ENCODE measurements around the gene STT3A.
"Not testable (repeated sequence)": the region's sequence is repeated elsewhere in the genome, so short reads cannot be mapped to it uniquely, and the experiment has no call there.

The STT3A gene

DNA sequence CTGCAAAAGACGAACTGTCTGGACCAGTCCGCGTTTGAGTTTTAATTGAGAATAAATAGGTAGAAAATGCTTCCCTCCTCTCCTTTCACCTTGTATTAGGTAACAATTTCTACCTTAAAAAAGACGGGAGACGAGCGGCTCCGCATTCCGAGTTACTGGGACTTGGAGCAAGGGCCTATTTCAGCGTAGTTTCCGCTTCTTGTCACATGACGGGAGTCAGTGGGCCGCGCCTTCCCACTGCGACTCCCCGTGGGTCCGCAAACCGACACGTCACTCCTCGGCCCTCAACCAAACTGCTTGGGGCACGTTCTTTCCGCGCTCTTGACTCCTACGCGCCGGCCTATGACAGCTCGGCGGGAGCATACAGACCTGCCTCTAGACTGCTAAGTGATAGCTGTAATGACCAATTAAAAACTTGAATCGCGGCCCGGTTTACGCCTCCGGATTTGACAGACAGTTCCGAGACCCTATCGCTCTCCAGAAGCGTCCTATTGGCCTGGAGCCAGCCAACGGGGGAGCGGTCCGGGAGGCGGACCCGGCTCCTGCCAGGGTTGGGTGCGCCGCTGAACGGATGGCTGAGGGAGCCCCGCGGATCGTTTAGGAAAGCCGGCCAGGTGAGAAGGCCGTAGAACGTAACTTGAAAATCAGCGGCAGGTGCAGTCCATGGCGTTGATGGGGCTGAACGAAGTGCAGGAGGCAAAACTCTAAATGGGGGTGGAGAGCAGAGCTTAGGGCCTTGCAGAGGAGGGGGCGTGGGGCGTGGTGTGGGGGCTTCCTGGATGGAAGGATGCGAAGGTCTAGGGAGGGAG lies at the start of gene STT3A:
Gene STT3A, plus strand, starts transcription at position 548 of the 809 bp plus-strand sequence. CDS start 3,064 bp downstream, outside the sequence.
- DNase-seq (ENCODE audit: low spot score): peak; percentile 98

DNA sequence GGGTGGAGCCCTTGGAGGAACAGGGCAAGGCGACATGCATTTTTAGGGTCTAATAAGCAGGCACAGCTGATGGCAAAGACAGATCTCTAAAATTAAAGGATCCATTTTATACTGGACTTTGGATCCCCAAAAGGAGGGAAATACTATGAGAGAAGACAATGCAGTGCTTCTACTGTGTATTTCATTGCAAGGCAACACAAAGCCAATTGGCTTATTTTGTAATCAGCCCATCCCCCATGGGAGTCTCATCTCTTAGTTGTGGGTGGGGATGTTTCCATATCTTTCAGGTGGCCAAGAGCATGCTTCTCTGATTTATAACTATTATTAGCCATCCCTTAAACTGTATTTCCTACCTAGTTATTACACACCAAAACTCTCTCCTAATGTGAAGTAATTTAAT lies 41.9 kb upstream of the STT3A start:
- no peak for DNase-seq (ENCODE audit: low spot score)

DNA sequence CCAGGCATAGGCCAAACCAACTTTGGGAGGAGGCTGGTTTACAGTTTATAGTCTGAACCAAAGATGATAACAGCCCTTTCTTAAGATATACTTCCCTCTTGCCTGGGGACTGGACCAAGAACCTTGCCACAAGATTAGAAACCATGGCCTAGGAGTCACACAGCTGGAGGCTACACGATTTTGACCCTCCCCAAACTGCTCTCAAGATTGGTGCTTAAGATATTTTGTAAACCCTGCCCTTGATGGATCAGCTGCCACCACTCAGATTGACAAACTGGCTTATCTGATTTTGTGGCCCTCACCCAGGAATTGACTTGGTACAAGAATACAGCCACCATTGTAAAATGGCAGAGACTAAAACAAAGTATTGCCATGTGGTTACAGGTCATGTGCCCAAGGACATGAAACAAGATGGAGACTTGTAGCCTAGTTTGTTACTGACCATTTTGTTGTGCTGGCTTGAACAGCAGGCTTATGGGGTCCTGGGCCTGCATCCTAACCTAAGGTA lies 40.8 kb upstream of the STT3A start:
- no peak for DNase-seq (ENCODE audit: low spot score)

DNA sequence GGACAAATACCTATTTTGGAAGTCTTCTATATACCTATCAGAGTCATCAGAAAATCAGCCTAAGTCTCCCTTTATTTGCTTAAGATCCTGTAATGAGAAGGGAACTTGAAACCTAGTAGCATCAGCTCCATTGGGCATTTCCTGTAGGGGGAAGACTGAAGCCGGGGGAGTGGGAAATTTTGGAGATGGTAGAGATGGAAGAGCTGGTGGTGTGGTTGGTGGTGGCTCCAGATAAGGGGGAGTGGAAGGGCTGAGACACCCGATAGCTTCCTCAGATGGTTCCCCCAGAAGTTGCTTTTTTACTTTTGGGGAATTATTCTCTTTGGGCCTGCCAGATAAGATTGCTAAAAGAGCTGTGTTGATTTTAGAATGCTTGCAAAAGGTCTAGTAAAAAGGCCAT lies 39.7 kb upstream of the STT3A start:
- DNase-seq (ENCODE audit: low spot score): no peak

DNA sequence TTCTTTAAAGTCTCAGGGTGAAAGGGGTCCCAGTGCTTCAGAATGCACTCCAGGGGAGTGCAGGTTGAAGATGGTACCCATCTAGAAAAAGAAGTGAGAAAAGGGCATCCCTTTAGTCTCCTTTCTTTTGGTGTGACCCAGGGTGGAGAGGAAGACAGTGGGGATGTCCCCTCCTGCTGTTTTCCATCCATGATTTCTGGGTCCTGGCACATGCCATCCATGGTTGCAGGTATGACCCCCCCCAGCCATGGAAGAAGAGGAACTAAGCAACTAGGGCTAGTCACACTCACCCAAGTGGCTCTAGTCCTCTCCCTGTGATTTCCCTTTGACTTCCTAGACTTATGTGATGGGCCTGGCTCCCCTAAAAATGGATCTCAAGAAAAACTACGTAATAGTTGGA lies 39.3 kb upstream of the STT3A start:
- no peak for DNase-seq (ENCODE audit: low spot score)

DNA sequence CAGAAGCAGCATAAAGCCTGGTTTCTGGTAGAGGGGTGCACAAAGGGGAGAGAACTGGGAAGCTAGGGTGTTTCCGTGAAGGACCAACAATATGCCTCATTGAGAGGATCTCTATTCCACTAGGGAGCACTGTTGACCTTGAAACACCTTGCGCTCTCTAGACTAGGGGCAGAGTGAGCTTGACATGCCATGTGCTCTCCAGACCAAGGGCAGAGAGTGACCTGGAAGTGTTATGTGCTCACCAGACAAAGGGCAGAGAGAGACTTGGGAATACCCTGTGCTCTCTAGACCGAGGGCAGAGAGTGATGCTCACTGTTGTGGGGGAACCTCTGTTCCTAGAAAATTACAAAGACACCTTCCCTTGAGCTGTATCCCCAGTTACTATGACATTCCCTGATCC lies 38.6 kb upstream of the STT3A start:
- DNase-seq (ENCODE audit: low spot score): no peak

DNA sequence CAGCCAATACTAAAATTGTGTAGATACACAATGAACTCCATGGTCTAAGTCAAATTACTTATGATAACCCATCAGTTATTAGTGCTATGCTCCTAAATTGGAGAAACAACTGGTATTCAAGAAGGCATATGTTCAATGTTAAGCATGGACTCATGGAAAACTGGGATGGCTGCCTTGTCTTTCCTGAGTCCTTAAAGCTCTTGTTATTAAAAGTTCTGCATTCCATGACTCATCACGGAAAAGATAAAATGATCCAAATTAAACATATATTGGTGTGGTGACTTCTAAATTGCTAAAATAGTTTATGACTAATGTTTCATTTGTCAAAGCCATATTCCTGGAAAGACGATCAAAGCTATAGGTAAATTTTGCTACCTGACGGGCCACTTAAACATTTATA lies 32.8 kb upstream of the STT3A start:
- no peak for DNase-seq (ENCODE audit: low spot score)

DNA sequence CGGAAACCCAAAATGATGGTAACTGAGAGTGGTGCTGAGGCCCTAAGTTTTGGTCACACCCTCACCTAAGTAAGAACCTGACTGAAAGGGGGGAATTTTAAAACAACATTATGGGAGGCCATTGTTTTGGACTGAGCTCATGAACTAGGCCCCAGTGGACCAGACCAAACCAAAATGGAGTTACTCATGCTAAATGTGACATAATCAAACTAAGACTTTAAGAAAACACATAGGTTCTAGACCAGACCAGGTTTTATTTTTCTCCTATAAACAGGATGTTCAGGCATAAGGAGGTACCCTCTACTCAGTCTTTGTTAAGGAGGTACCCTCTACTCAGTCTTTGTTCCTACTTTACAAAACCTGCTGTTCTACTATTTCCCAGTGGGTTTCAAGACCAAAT lies 30.7 kb upstream of the STT3A start:
- DNase-seq (ENCODE audit: low spot score): no peak

DNA sequence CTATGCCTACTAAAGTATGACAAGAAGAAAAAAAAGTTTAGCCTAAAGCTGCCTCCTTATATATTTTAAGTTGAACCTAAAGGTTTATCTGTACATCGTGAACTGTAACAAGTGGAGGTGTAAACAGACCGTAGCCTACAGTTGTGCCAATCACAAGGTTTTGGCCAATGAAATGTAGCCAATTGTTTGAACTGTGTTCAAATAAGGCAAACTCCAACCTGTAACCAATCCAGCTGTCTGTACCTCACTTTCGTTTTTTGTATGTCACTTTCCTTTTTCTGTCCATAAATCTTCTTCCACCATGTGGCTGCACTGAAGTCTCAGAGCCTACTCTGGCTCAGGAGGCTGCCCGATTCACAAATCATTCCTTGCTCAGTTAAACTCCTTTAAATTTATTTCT lies 30.2 kb upstream of the STT3A start:
- no peak for DNase-seq (ENCODE audit: low spot score)

DNA sequence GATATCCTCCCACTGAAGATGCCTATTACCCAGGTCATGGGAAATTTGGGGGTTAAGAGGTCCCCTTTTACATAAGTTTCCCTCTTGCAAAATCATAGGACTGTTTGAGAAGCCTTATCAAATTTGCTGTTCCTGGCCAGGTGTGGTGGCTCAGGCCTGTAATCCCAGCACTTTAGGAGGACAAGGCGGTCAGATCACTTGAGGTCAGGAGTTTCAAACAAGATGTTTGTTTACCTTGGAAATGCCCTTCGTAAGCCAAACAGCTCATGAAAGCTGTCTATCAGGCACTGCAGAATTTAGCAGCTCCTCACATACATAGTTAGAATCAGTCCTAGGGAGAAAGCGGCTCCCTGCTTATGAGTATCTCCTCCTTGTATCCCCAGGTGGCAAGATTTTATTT lies 28.3 kb upstream of the STT3A start:
- DNase-seq (ENCODE audit: low spot score): no peak

DNA sequence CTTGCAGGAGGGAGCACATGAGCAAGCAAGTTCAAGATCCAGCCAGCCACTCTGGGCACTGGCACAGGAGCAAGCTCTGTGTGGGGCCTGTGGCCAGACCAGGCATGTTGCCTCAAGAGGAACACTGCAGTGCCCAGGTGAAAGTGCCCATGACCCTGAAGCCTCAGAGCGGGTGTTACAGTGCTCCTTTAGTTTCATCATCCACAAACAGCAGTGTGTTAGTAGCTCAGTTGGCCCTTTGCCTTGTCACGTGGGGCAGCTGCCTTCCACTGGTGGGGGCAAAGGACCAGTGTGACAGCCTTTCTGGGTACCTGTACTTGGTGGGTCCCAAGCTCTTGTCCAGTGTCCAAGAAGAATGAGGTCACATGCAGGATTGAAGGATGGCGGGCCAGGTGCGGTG lies 26.4 kb upstream of the STT3A start:
- DNase-seq (ENCODE audit: low spot score): no peak

DNA sequence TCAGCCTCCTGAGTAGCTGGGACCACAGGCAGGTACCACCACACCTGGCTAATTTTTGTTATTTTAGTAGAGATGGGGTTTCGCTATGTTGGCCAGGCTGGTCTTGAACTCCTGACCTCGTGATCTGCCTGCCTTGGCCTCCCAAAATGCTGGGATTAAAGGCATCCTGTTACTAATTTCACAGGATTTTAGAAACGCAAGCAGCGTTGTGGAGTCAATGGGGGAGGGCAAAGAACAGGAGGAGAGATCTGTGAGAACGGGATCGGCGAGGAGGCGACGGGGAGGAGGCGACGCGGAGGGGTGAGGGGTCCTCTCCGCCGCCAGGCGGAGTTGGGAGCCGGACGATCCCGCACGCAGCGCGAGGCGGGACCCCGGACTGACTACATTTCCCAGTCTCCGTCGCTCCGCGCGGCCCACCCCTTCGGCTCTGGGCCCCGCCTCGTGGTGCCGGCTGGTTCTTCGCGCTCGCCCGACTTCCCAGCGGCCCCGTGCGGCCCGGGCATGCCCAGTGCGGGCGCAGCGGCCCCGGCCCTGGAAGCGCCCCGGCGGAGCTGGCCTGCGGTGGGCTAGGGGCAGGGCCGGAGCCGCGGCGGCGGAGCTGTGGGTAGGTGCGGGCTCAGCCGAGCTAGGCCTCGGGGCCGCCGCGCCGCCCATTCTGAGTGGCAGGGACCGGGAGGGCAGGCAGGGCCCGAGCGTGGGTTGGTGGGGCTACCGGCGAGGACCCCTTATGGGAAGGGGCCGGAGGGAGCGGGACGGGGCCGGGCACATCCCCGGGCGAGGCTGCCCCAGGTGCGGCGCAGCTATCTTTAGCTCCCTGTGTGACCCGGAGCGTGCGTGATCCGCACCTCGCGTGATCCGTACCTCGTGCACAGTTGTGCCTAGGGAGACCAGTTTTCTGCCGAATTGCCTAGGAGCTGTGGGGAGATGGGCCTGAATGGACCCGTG lies 23.4 kb upstream of the STT3A start, which contains the start of gene EI24:
Gene EI24, plus strand, starts transcription at position 508 of the 945 bp plus-strand sequence. CDS start 3,051 bp downstream, outside the sequence.
- DNase-seq (ENCODE audit: low spot score): peak; percentile 96

DNA sequence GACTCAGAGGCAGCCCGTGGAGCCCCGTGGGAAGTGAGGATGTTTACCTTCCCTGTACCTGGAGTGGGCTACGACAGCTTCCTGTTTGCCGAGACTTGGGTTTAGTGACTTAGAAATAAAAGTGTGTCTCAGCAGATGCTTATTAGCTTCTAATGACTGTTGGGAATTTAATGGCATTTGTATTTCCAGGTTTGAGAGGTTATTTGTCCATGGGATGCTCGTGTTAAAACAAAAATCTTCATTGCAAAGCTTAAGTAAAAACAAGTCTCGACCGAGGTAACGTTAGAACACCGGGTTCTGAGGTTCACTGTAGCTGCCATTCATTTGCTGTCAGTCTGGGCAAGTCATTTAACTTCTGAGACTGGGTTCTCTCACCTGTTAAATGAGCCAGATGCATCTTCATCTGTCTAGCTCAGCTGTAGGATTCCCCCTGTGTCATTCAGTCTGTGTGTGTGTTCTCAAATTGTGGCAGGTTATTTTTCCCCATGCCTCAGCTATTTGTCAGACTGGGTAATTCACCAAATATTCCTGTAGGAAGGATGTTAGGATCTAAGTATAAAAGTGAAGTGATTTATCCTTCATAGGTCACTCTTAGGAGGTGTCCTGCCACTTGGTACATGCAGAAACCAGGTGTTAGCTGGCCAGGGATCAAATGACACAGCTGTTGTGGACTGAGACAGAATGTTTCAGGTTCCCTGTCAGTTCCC lies 22.6 kb upstream of the STT3A start:
- no peak for DNase-seq (ENCODE audit: low spot score)

DNA sequence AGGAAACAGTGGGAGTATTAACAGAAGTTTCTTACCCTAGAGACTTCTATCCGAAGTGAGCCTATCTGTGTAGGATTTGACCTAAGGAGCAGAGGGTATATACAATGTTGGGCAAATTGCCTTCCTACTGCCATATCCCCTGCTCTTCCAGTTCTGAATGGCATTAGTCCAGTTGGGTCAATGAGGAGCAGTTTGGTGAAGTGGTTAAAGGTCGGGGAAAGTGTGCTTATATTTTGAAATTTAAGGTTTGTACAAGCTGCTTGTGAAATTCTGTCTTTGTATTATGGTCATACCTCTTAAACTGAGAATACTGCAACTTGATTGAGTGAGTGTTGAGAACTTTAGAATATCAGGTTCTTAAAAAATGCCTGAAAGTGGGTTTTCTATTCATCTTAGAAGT lies 21.7 kb upstream of the STT3A start:
- DNase-seq (ENCODE audit: low spot score): no peak

DNA sequence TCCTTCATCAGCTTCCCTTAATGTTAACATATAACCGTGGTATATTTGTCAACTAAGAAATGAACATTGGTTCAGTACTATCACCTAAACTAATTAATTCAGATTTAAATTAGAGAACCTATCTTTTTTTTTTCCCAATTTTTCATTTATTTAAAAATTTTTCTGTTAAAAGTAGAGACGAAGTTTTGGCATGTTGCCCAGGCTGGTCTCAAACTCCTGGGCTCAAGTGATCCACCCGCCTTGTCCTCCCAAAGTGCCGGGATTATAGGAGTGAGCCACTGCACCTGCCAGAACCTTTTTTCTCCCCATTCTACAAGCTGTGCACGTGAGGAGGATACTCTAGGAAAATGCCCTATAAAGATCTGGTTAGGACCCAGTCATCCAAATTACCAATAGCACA lies 19.7 kb upstream of the STT3A start:
- DNase-seq (ENCODE audit: low spot score): no peak

DNA sequence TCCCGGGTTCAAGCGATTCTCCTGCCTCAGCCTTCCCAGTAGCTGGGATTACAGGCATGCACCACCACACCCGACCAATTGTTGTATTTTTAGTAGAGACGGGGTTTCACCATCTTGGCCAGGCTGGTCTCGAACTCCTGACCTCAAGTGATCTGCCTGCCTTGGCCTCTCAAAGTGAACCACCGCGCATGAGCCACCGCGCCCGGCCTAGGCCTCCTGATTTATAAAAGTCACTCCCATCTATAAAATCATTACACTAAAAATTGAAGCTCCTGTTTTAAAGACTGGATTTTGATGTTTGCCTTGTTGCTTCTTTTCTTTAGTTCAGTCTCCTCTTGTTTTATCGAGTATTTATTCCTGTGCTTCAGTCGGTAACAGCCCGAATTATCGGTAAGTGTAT lies 15.5 kb upstream of the STT3A start:
- DNase-seq (ENCODE audit: low spot score): not testable (repeated sequence)

DNA sequence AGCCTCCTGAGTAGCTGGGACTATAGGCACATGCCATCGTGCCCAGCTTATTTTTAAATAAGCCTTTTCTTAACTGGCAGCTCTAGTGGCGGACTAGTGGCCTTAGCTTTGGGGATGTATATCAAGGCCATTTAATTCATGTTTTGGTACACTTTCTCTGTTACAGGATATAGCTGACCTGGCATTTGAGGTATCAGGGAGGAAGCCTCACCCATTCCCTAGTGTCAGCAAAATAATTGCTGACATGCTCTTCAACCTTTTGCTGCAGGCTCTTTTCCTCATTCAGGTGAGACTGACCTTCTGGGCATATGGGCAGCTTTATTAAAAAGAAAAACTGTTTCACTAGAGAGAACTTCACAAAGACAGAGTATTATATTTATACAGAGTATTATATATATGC lies 13.9 kb upstream of the STT3A start:
- DNase-seq (ENCODE audit: low spot score): no peak

DNA sequence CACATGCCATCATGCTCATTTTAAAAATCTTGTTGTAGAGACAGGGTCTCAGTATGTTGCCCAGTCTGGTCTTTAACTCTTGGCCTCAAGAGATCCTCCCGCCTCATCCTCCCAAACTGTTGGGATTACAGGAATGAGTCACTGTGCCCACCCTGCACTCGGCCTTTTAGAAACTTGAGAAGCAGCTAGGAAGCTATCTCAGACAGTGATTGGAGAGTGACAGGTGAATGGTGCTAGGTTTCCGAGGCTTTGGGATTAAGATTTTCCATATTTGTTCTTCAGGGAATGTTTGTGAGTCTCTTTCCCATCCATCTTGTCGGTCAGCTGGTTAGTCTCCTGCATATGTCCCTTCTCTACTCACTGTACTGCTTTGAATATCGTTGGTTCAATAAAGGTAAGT lies 12.8 kb upstream of the STT3A start:
- DNase-seq (ENCODE audit: low spot score): no peak

DNA sequence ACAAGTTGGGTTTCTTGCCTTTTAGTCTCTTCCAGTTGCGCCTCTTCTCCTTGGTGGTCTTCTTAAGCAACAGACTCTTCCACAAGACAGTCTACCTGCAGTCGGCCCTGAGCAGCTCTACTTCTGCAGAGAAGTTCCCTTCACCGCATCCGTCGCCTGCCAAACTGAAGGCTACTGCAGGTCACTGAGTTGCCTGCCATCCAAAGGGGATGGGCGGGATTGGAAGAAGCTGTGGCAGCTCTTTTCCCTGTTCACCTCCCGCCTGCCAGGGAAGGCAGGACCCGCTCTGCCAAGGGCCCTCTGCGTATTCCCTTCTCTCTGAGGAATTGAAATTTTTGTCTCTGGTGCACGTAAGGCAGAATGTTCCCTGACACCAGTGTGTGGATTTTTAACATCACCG lies 9.2 kb upstream of the STT3A start:
- DNase-seq (ENCODE audit: low spot score): no peak

DNA sequence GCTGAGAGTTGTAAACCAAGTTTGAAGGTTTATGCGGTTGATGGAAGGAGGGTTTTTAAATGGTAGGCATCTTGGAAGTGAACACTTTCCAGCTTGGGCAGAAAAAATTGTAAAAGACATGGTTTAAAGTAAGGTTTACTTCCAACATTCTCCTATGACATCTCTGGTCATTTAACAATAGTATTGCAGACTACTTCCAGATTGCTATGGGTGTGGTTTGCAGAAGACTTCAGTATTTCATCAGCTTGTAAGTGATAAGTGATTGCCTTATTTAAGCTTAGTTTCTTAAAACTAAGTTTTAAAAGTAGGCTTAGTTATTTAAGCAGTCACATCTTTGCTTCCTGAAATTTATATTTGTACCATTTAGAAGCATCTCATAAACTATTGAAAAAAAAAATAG lies 7.2 kb upstream of the STT3A start:
- DNase-seq (ENCODE audit: low spot score): no peak

DNA sequence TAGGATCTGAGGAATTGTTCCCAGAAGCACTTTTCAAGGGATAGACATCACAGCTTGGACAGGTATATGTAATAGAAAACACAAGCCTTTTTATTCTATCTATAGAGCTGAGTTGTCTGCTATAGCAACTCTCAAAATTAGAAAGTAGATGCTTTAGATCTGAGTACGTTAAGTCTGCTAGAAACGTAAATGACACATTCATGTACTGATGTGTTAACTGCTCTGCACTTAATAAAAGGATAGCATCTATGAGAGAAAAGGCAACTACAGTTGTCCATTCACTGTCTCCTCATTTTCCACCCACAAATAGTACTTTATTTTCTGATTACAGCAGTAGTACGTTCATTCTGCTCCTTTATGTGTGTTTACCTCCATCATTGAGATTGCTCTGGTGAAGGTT lies 6.0 kb upstream of the STT3A start:
- DNase-seq (ENCODE audit: low spot score): no peak

DNA sequence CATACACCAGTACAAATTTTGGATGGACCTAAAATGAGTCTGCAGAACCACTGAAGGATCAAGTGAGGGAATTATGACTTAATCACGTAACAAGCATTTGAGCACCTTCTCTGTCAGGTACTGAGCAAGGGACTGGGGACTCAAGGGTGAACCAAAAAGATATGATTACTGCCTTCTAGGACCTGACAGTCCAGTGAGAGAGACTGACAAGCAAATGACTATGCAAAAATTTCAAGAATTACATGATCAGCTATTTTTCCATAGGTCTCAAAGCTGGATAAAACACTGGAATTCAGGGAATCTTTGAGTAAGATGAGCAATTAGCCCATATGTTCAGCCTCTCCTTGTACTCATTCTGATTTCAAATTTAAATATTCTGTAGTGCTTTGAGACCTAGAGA lies 5.2 kb upstream of the STT3A start:
- no peak for DNase-seq (ENCODE audit: low spot score)

Data from ecto neural progenitor cell (in vitro differentiated cells).